K562 (cell line): ENCODE results near the gene EXOC3L1. TPM values are rescaled to one million over a fixed set of nuclear protein-coding genes. Genes with fewer than 3 reads are reported as not detected.

ENCODE experiments used
- CBFB ChIP-seq: sonication (generic); formaldehyde crosslinking; IDR thresholded peaks from 2 replicates; pipeline ENCODE4 v1.4.0; 2020; ENCODE audit warnings: mild to moderate bottlenecking, missing genetic modification reagents
- CREB5 ChIP-seq: fragments of 250-450 bp; sonication (Bioruptor Pico); IDR thresholded peaks from 2 replicates; pipeline ENCODE4 v1.5.0; 2020; ENCODE audit warnings: mild to moderate bottlenecking
- MCM7 ChIP-seq, 2 experiments: fragments of 450-650 bp; IDR thresholded peaks; 2 replicates each; pipeline ENCODE4 v1.6.1; 2016 to 2018
- MLLT1 ChIP-seq, 2 experiments: fragments of 450-650 bp; IDR thresholded peaks; 2 replicates each; pipeline ENCODE4 v1.6.1; 2016
- MNT ChIP-seq, 2 experiments: fragments of 450-650 bp; conservative IDR thresholded peaks; 2 replicates each; pipeline ENCODE4 v1.6.1; 2017; ENCODE audit warnings: mild to moderate bottlenecking in 2 of 2, moderate library complexity in 2 of 2
- NR4A1 ChIP-seq, 2 experiments: fragments of 250-450 bp in 1 of 2; fragments of 450-650 bp in 1 of 2; sonication (Bioruptor Pico) in 1 of 2; IDR thresholded peaks; 2 replicates each; pipeline versions ENCODE4 v1.4.0 to v1.6.1; 2016 to 2020; ENCODE audit warnings: mild to moderate bottlenecking in 2 of 2, missing compliant biosample characterization in 1 of 2, missing genetic modification characterization in 1 of 2, moderate library complexity in 1 of 2
- PHF20 ChIP-seq: fragments of 450-650 bp; IDR thresholded peaks from 2 replicates; pipeline ENCODE4 v1.6.1; 2018; ENCODE audit not compliant: partially characterized antibody
- TAF7 ChIP-seq: fragments of 450-650 bp; IDR thresholded peaks from 2 replicates; pipeline ENCODE4 v1.6.1; 2016; ENCODE audit warnings: missing genetic modification characterization, missing compliant biosample characterization
- THRB ChIP-seq: fragments of 450-650 bp; formaldehyde crosslinking; conservative IDR thresholded peaks from 2 replicates; pipeline ENCODE4 v1.4.0; 2022; ENCODE audit warnings: mild to moderate bottlenecking, missing genetic modification characterization
- ZBTB49 ChIP-seq: sonication (generic); formaldehyde crosslinking; IDR thresholded peaks from 2 replicates; pipeline ENCODE4 v1.8.0; 2022; ENCODE audit warnings: missing genetic modification reagents, mild to moderate bottlenecking, borderline replicate concordance
- ZNF133 ChIP-seq: fragments of 250-450 bp; sonication (Bioruptor Pico); IDR thresholded peaks from 2 replicates; pipeline ENCODE4 v1.4.0; 2020; ENCODE audit warnings: mild to moderate bottlenecking
- ZNF274 ChIP-seq: IDR thresholded peaks from 2 replicates; pipeline ENCODE4 v1.6.1; 2011; ENCODE audit warnings: low read depth, mild to moderate bottlenecking, low read length, moderate library complexity, borderline replicate concordance
- ZNF699 ChIP-seq: fragments of 250-450 bp; sonication (Bioruptor Pico); IDR thresholded peaks from 2 replicates; pipeline ENCODE4 v1.8.0; 2021; ENCODE audit warnings: mild to moderate bottlenecking, moderate library complexity; ENCODE audit not compliant: insufficient replicate concordance
- polyA plus RNA-seq, 8 experiments: library from polyadenylated mRNA; depleted of rRNA in 4 of 8; stranded (reverse) in 5 of 8; unstranded in 3 of 8; fragments of >200 nt; fragmentation: Nextera tagmentation in 2 of 8; fragmentation: Illumina TruSeq in 1 of 8; extraction: Ambion mirVana in 2 of 8; extraction: Trizol in 1 of 8; gene quantifications; 2 replicates each; pipeline versions ENCODE4 v1.2.1 to v1.2.3, GENCODE V29; 2011 to 2014; ENCODE audit warnings: inconsistent platforms in 1 of 8, missing spikeins in 1 of 8
- total RNA-seq, 7 experiments: library from RNA; depleted of rRNA in 6 of 7; stranded (reverse); fragments of >200 nt in 6 of 7; fragmentation: Illumina TruSeq in 2 of 7; extraction: Trizol in 2 of 7; gene quantifications; 2 replicates each; pipeline versions ENCODE4 v1.2.1 to v1.2.3, GENCODE V29; 2011 to 2021; ENCODE audit warnings: low replicate concordance in 1 of 7
- TF ChIP-seq, protein P1 (sequence below): sonication (generic); formaldehyde crosslinking; IDR thresholded peaks from 2 replicates; pipeline ENCODE4 v1.5.0; 2020; ENCODE audit warnings: missing genetic modification reagents
- TF ChIP-seq, protein P2 (sequence below): sonication (generic); formaldehyde crosslinking; IDR thresholded peaks from 2 replicates; pipeline ENCODE4 v1.8.1; 2023; ENCODE audit warnings: mild to moderate bottlenecking, missing genetic modification reagents, moderate library complexity

Gene EXOC3L1
- total and polyA plus RNA-seq, 9 of the 15 experiments (the other 6 are each of a cell fraction or from before 2014, with no cell fraction given) = 0.08 TPM; not detected in 8

DNA sequence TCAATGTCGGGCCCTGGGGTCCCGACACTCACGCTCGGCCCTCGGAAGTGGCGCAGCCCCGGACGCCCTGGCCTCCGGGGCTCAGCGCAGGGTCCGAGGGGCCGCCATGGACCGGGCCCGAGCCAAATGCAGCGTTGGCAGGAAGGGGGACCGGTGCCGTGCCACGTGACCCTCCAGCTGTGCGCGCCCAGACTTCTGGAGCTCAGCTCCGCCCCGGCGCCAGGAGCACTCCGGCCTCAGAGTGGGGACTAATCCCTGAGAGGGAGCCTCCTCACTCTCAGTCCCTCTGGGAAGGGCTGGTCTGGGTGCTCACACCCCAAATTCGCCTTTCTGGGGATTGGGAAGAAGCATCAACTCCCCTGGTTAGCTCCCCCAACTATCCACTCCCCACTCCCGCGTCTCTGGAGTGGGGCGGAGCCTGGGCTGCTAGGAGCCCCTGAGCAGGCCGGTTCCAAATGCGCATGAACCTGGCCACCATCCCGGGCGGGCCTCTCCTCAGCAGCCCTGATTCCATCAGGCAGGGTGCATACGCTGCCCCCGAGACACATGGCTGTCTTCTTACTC is 39.0 kb downstream of the EXOC3L1 start, which contains the start of gene B3GNT9 (continued):
- TF ChIP-seq CREB5 (no peak), PHF20 (no peak), MNT (conservative IDR thresholded peaks at IDR 0.05) (peak in 1 of 2 experiments; percentile 55; a peak in 3 of 4 replicates), MCM7 (IDR thresholded peaks at IDR 0.05) (no peak), MLLT1 (IDR thresholded peaks at IDR 0.05) (no peak), NR4A1 (CRISPR knock-in tag; IDR thresholded peaks at IDR 0.05) (no peak), NR4A1 (tag; IDR thresholded peaks at IDR 0.05) (no peak), ZBTB49 (no peak), CBFB (no peak), ZNF274 (no peak), ZNF699 (CRISPR knock-in tag) (no peak), TAF7 (tag) (no peak), ZNF133 (CRISPR knock-in tag) (no peak), THRB (CRISPR knock-in tag) (no peak)
- TF ChIP-seq, protein P1, sequence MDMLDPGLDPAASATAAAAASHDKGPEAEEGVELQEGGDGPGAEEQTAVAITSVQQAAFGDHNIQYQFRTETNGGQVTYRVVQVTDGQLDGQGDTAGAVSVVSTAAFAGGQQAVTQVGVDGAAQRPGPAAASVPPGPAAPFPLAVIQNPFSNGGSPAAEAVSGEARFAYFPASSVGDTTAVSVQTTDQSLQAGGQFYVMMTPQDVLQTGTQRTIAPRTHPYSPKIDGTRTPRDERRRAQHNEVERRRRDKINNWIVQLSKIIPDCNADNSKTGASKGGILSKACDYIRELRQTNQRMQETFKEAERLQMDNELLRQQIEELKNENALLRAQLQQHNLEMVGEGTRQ (CRISPR knock-in tag) = peak; percentile 78
- TF ChIP-seq, protein P2, sequence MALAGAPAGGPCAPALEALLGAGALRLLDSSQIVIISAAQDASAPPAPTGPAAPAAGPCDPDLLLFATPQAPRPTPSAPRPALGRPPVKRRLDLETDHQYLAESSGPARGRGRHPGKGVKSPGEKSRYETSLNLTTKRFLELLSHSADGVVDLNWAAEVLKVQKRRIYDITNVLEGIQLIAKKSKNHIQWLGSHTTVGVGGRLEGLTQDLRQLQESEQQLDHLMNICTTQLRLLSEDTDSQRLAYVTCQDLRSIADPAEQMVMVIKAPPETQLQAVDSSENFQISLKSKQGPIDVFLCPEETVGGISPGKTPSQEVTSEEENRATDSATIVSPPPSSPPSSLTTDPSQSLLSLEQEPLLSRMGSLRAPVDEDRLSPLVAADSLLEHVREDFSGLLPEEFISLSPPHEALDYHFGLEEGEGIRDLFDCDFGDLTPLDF (CRISPR knock-in tag) = no peak
